ENCODE measurements around the gene ABCA4.

GRCh38 chr1:93989601-93990000, 131.3 kb downstream of the ABCA4 start:
- no peak for TF ChIP-seq POLR2A (IDR thresholded peaks at IDR 0.05; ENCODE audit: low read depth, low read length)
- TF ChIP-seq POLR2AphosphoS5 (IDR thresholded peaks at IDR 0.05; ENCODE audit: low read depth, low read length) = no peak
- no peak for TF ChIP-seq POU2F2 (IDR thresholded peaks at IDR 0.05; ENCODE audit: low read depth, low read length)
- no peak for TF ChIP-seq TAF1 (IDR thresholded peaks at IDR 0.05; ENCODE audit: low read depth, low read length)

Data from GM12891 (cell line).